Activated naive CD4-positive, alpha-beta T cell treated with anti-CD3 and anti-CD28 coated beads for 36 hours (primary cell): Measurements from ENCODE around the gene PEAK1. TPM values are rescaled to one million over a fixed set of nuclear protein-coding genes. Genes with fewer than 3 reads are reported as not detected.
"Not testable (repeated sequence)": the region's sequence is repeated elsewhere in the genome, so short reads cannot be mapped to it uniquely, and the experiment has no call there.

Experiments
- CTCF ChIA-PET: fragments of 350-600 bp; sonication (Branson Sonifier 250); formaldehyde crosslinking; loops from one replicate; lab custom pipeline; 2021; ENCODE audit warnings: antibody characterized with exemption; lab: Charles Lee
- DNase-seq: peaks from one replicate; pipeline ENCODE4 v3.0.0-alpha.2; 2020
- H3K27ac Mint-ChIP-seq: one replicate; pipeline ENCODE4 v1.8.0; 2021; ENCODE audit warnings: mild to moderate bottlenecking, mixed read lengths
- H3K27me3 Mint-ChIP-seq: one replicate; pipeline ENCODE4 v1.8.0; 2021; ENCODE audit warnings: low read depth, mixed read lengths
- H3K36me3 Mint-ChIP-seq: one replicate; pipeline ENCODE4 v1.8.0; 2021; ENCODE audit warnings: low read depth, mixed read lengths
- H3K4me1 Mint-ChIP-seq: one replicate; pipeline ENCODE4 v1.8.0; 2021; ENCODE audit warnings: low read depth, mixed read lengths
- H3K4me3 Mint-ChIP-seq: one replicate; pipeline ENCODE4 v1.8.0; 2021; ENCODE audit warnings: mild to moderate bottlenecking, moderate library complexity, mixed read lengths
- H3K9me3 Mint-ChIP-seq: one replicate; pipeline ENCODE4 v1.8.0; 2021; ENCODE audit warnings: mixed read lengths
- intact Hi-C: fragments of 100-400 bp; cut with micrococcal nuclease; formaldehyde crosslinking; loops from one replicate; pipeline ENCODE4 v1.15.1; 2023
- total RNA-seq, 2 experiments: library from RNA; stranded (reverse); gene quantifications; one replicate each; pipeline ENCODE4 v1.2.3, GENCODE V29; 2021

Gene PEAK1
- total RNA-seq, 2 experiments from 2014 or later: 26.6 to 28.0 TPM

GRCh38 chr15:77173487-77173886, 246.4 kb downstream of the PEAK1 start:
- intact Hi-C loops: no loop called here

GRCh38 chr15:77171221-77171967, 248.5 kb downstream of the PEAK1 start:
- H3K4me1 Mint-ChIP-seq: no peaks in the 10 kb centered on the region
- no peaks in the 10 kb centered on the region for H3K27me3 Mint-ChIP-seq
- H3K27ac Mint-ChIP-seq: no peak overlapping the region
- CTCF ChIA-PET: no interaction called here
- H3K4me3 Mint-ChIP-seq: no peak overlapping the region
- no peak for DNase-seq
- no peaks in the 10 kb centered on the region for H3K9me3 Mint-ChIP-seq
- intact Hi-C loops: no loop called here
- no peaks in the 10 kb centered on the region for H3K36me3 Mint-ChIP-seq

More at GRCh38 chr15:77173487-77173886, 246.4 kb downstream of the PEAK1 start:
- no peak overlapping the region for H3K4me3 Mint-ChIP-seq
- no peaks in the 10 kb centered on the region for H3K9me3 Mint-ChIP-seq
- H3K27me3 Mint-ChIP-seq: no peaks in the 10 kb centered on the region
- H3K27ac Mint-ChIP-seq: no peak overlapping the region
- no peaks in the 10 kb centered on the region for H3K4me1 Mint-ChIP-seq
- no peak for DNase-seq
- CTCF ChIA-PET: no interaction called here
- H3K36me3 Mint-ChIP-seq: no peaks in the 10 kb centered on the region

GRCh38 chr15:77168616-77169015, 251.3 kb downstream of the PEAK1 start:
- Mint-ChIP-seq H3K27me3 (no peaks in the 10 kb centered on the region), H3K4me3 (no peak overlapping the region), H3K27ac (no peak overlapping the region), H3K4me1 (peaks cover 9% of the 10 kb centered on the region), H3K9me3 (no peaks in the 10 kb centered on the region), H3K36me3 (no peaks in the 10 kb centered on the region)
- DNase-seq: no peak
- intact Hi-C loops: no loop called here
- CTCF ChIA-PET: no interaction called here

GRCh38 chr15:77168141-77168540, 251.8 kb downstream of the PEAK1 start:
- CTCF ChIA-PET: no interaction called here
- Mint-ChIP-seq H3K27me3 (no peaks in the 10 kb centered on the region), H3K27ac (no peak overlapping the region), H3K36me3 (no peaks in the 10 kb centered on the region), H3K9me3 (no peaks in the 10 kb centered on the region), H3K4me1 (peaks cover 14% of the 10 kb centered on the region), H3K4me3 (no peak overlapping the region)
- intact Hi-C loops: no loop called here
- DNase-seq: no peak

GRCh38 chr15:77167406-77167805, 252.5 kb downstream of the PEAK1 start:
- H3K27me3 Mint-ChIP-seq: no peaks in the 10 kb centered on the region
- CTCF ChIA-PET: no interaction called here
- H3K36me3 Mint-ChIP-seq: no peaks in the 10 kb centered on the region
- H3K9me3 Mint-ChIP-seq: no peaks in the 10 kb centered on the region
- intact Hi-C loops: no loop called here
- H3K4me3 Mint-ChIP-seq: no peak overlapping the region
- H3K4me1 Mint-ChIP-seq: peaks cover 17% of the 10 kb centered on the region
- no peak overlapping the region for H3K27ac Mint-ChIP-seq
- DNase-seq: no peak

- Mint-ChIP-seq H3K36me3 (no peaks in the 10 kb centered on the region), H3K27me3 (no peaks in the 10 kb centered on the region), H3K4me3 (no peak overlapping the region), H3K27ac (no peak overlapping the region), H3K9me3 (no peaks in the 10 kb centered on the region), H3K4me1 (peaks cover 36% of the 10 kb centered on the region)
- CTCF ChIA-PET: interaction anchor here (0.6 to 1.7 kb wide), 6 partner anchors 15 to 332 kb away, joined by 3 to 4 read pairs (median 3); no protein-coding TSS in a partner anchor
- DNase-seq: no peak
- intact Hi-C loops: no loop called here
Observed at GRCh38 chr15:77163781-77164384, 256.0 kb downstream of the PEAK1 start.

GRCh38 chr15:77162872-77163633, 256.9 kb downstream of the PEAK1 start:
- CTCF ChIA-PET: interaction anchor here (0.8 to 1.7 kb wide), 5 partner anchors 16 to 333 kb away, joined by 3 to 4 read pairs (median 3); no protein-coding TSS in a partner anchor
- no peak overlapping the region for H3K4me3 Mint-ChIP-seq
- H3K27ac Mint-ChIP-seq: no peak overlapping the region
- DNase-seq: no peak
- intact Hi-C loops: no loop called here
- H3K36me3 Mint-ChIP-seq: no peaks in the 10 kb centered on the region
- H3K27me3 Mint-ChIP-seq: no peaks in the 10 kb centered on the region
- no peaks in the 10 kb centered on the region for H3K9me3 Mint-ChIP-seq
- peaks cover 36% of the 10 kb centered on the region for H3K4me1 Mint-ChIP-seq

GRCh38 chr15:77160562-77161478, 259.1 kb downstream of the PEAK1 start:
- Mint-ChIP-seq H3K4me1 (peaks cover 36% of the 10 kb centered on the region), H3K27ac (no peak overlapping the region), H3K9me3 (no peaks in the 10 kb centered on the region), H3K27me3 (no peaks in the 10 kb centered on the region), H3K36me3 (no peaks in the 10 kb centered on the region), H3K4me3 (no peak overlapping the region)
- intact Hi-C loops: no loop called here
- DNase-seq: no peak
- CTCF ChIA-PET: interaction anchor here (0.7 to 1.8 kb wide), 7 partner anchors 22 to 382 kb away, joined by 3 to 4 read pairs (median 4); no protein-coding TSS in a partner anchor

- DNase-seq, H3K9me3 Mint-ChIP-seq, CTCF ChIA-PET, H3K27ac Mint-ChIP-seq, H3K27me3 Mint-ChIP-seq, H3K36me3 Mint-ChIP-seq, H3K4me3 Mint-ChIP-seq, intact Hi-C loops: not testable (repeated sequence)
- peaks cover 16% of the 10 kb centered on the region for H3K4me1 Mint-ChIP-seq
Observed at GRCh38 chr15:77156000-77156399, 263.9 kb downstream of the PEAK1 start.

- no peak overlapping the region for H3K27ac Mint-ChIP-seq
- H3K4me1 Mint-ChIP-seq: peaks cover 4% of the 10 kb centered on the region
- CTCF ChIA-PET: interaction anchor here (0.8 kb wide), 1 partner anchor 30 kb away, joined by 3 read pairs; no protein-coding TSS in a partner anchor
- no peak overlapping the region for H3K4me3 Mint-ChIP-seq
- H3K27me3 Mint-ChIP-seq: no peaks in the 10 kb centered on the region
- peaks cover 2% of the 10 kb centered on the region for H3K36me3 Mint-ChIP-seq
- DNase-seq: no peak
- H3K9me3 Mint-ChIP-seq: peaks cover 2% of the 10 kb centered on the region
- intact Hi-C loops: no loop called here
Observed at GRCh38 chr15:77148191-77148590, 271.7 kb downstream of the PEAK1 start.

- H3K27ac Mint-ChIP-seq: no peak overlapping the region
- H3K9me3 Mint-ChIP-seq: peaks cover 7% of the 10 kb centered on the region
- H3K27me3 Mint-ChIP-seq: no peaks in the 10 kb centered on the region
Observed at GRCh38 chr15:77145370-77145769, 274.5 kb downstream of the PEAK1 start.

More at GRCh38 chr15:77145370-77145769, 274.5 kb downstream of the PEAK1 start:
- DNase-seq: no peak
- Mint-ChIP-seq H3K4me1 (peaks cover 4% of the 10 kb centered on the region), H3K36me3 (peaks cover 7% of the 10 kb centered on the region), H3K4me3 (no peak overlapping the region)
- intact Hi-C loops: no loop called here
- CTCF ChIA-PET: no interaction called here
